Smooth muscle cell (in vitro differentiated cells): ENCODE data around the gene MUC15. TPM values are rescaled to one million over a fixed set of nuclear protein-coding genes. Genes with fewer than 3 reads are reported as not detected.
"Not testable (repeated sequence)": the region's sequence is repeated elsewhere in the genome, so short reads cannot be mapped to it uniquely, and the experiment has no call there.

ENCODE experiments used
- DNase-seq: peaks from one replicate; lab custom pipeline; 2025; ENCODE audit not compliant: unreplicated experiment; lab: John Stamatoyannopoulos, UW
- H2AFZ ChIP-seq: fragments of 200-600 bp; sonication (generic); 2 replicates; pipeline ENCODE4 v1.6.0; 2016; ENCODE audit warnings: antibody characterized with exemption, low read depth, mild to moderate bottlenecking
- H3F3A ChIP-seq: fragments of 200-600 bp; sonication (generic); 2 replicates; pipeline ENCODE4 v1.6.0; 2017; ENCODE audit warnings: antibody characterized with exemption, low read depth
- H3K27ac ChIP-seq: fragments of 200-600 bp; sonication (generic); 2 replicates; pipeline ENCODE4 v1.5.1; 2016; ENCODE audit warnings: low read depth, mild to moderate bottlenecking
- H3K27me3 ChIP-seq: fragments of 200-600 bp; sonication (generic); 2 replicates; pipeline ENCODE4 v1.6.1; 2016; ENCODE audit warnings: low read depth, mild to moderate bottlenecking
- H3K36me3 ChIP-seq: fragments of 200-600 bp; sonication (generic); 2 replicates; pipeline ENCODE4 v1.5.1; 2016; ENCODE audit warnings: low read depth
- H3K4me1 ChIP-seq: fragments of 200-600 bp; sonication (generic); 2 replicates; pipeline ENCODE4 v1.5.1; 2016; ENCODE audit warnings: low read depth
- H3K4me2 ChIP-seq: fragments of 200-600 bp; sonication (generic); 2 replicates; pipeline ENCODE4 v1.6.0; 2016; ENCODE audit warnings: mild to moderate bottlenecking
- H3K4me3 ChIP-seq: fragments of 200-600 bp; sonication (generic); 2 replicates; pipeline ENCODE4 v1.5.1; 2016; ENCODE audit warnings: mild to moderate bottlenecking
- H3K79me2 ChIP-seq: fragments of 200-600 bp; sonication (generic); 2 replicates; pipeline ENCODE4 v1.6.0; 2016; ENCODE audit warnings: low read depth, mild to moderate bottlenecking
- H3K9ac ChIP-seq: fragments of 200-600 bp; sonication (generic); 2 replicates; pipeline ENCODE4 v1.6.0; 2016; ENCODE audit warnings: low read depth
- H3K9me3 ChIP-seq: fragments of 200-600 bp; sonication (generic); replicated peaks from 2 replicates; pipeline ENCODE4 v1.5.1; 2016; ENCODE audit warnings: low read depth
- H4K20me1 ChIP-seq: fragments of 200-600 bp; sonication (generic); 2 replicates; pipeline ENCODE4 v1.6.0; 2016; ENCODE audit warnings: low read depth
- CTCF ChIP-seq: fragments of 200-600 bp; sonication (generic); IDR thresholded peaks from 2 replicates; pipeline ENCODE4 v1.5.1; 2017; ENCODE audit warnings: borderline replicate concordance, mild to moderate bottlenecking, antibody characterized with exemption; ENCODE audit not compliant: insufficient read depth, poor library complexity, severe bottlenecking
- whole genome bisulfite sequencing: methylation state at CpG from one replicate; pipeline ENCODE4 v1.1.7; 2016; ENCODE audit warnings: low lambda C conversion rate; 5-methylcytosine and 5-hydroxymethylcytosine counted together
- polyA plus RNA-seq: library from polyadenylated mRNA; unstranded; fragments of >200 nt; fragmentation: Nextera tagmentation; extraction: Ambion mirVana; gene quantifications from 2 replicates; pipeline ENCODE4 v1.2.1, GENCODE V29; 2016
- total RNA-seq: library from RNA; depleted of rRNA; stranded (reverse); fragments of >200 nt; gene quantifications from 2 replicates; pipeline ENCODE4 v1.2.3, GENCODE V29; 2014

The MUC15 gene
- total and polyA plus RNA-seq, 2 experiments from 2014 or later, result 0.26 to 3.2 TPM

GRCh38 chr11:26597899-26598298 is 25.8 kb upstream of the MUC15 start:
- Histone ChIP-seq H3K9me3 (no peaks in the 10 kb centered on the region), H3K4me1 (no peaks in the 10 kb centered on the region), H3F3A (no peaks in the 10 kb centered on the region), H3K27ac (no peak overlapping the region), H3K9ac (no peak overlapping the region), H3K36me3 (no peaks in the 10 kb centered on the region), H2AFZ (no peak overlapping the region), H3K79me2 (no peaks in the 10 kb centered on the region), H3K27me3 (no peaks in the 10 kb centered on the region), H3K4me2 (no peak overlapping the region), H3K4me3 (no peak overlapping the region), H4K20me1 (no peaks in the 10 kb centered on the region)
- no peak for DNase-seq
- no peak for TF ChIP-seq CTCF
- WGBS, result 93% methylated on average over 2 of the region's 2 CpGs

- not testable (repeated sequence) for H3K9ac ChIP-seq, DNase-seq
- WGBS, result 94% methylated on average over 20 of the region's 20 CpGs
Observed at GRCh38 chr11:26597049-26597689, 25.1 kb upstream of the MUC15 start.

DNA sequence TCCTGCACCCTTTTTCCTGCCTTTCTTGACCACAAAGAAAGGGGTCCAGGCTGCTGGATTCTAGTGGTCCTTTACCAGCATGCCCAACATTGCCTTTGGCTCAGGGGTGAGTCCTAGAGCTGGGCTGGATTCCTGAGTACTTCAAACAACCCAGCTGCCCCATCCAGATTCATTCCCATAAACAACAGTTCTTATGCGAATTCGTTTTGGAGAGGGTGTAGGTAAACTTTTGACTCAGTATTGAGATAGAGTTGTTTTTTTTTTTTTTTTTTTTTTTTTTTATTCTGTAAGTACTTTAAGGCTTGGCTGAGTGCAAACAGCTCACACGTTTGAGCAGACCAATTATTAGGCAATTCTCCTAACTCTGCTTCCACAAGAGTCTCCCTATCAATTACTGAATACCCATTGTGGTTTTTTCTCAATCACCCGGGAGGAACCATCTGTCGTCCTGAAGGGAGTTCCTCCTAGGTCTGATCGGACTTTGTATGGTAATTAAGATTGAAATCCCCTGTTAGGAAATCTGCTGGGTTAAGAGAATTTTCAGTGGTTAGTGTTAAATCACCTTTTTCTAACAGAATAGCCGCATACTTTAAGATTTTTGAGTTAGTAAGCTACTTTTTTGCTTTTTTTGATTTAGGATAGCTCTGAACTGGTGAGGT is 23.3 kb upstream of the MUC15 start:
- H3K4me2 ChIP-seq, H3K27me3 ChIP-seq, H2AFZ ChIP-seq, H3K79me2 ChIP-seq, H3K27ac ChIP-seq, H3K4me1 ChIP-seq, H3K9me3 ChIP-seq, H3K4me3 ChIP-seq, DNase-seq, H3K9ac ChIP-seq, H4K20me1 ChIP-seq, H3K36me3 ChIP-seq, H3F3A ChIP-seq: not testable (repeated sequence)
- WGBS, result 74% methylated on average over 7 of the region's 7 CpGs

More at GRCh38 chr11:26597049-26597689, 25.1 kb upstream of the MUC15 start:
- H3K4me3 ChIP-seq, H3K27ac ChIP-seq, H3K4me1 ChIP-seq, H3K79me2 ChIP-seq, H3K9me3 ChIP-seq, H3K4me2 ChIP-seq, H4K20me1 ChIP-seq, H2AFZ ChIP-seq, H3F3A ChIP-seq, H3K27me3 ChIP-seq, H3K36me3 ChIP-seq: not testable (repeated sequence)

GRCh38 chr11:26593691-26594090 is 21.6 kb upstream of the MUC15 start:
- Histone ChIP-seq H3K27ac (no peak overlapping the region), H3K36me3 (no peaks in the 10 kb centered on the region), H3K4me3 (no peak overlapping the region), H2AFZ (no peak overlapping the region), H4K20me1 (no peaks in the 10 kb centered on the region), H3K4me2 (no peak overlapping the region), H3K9me3 (no peaks in the 10 kb centered on the region), H3K9ac (no peak overlapping the region), H3K79me2 (no peaks in the 10 kb centered on the region), H3F3A (no peaks in the 10 kb centered on the region), H3K27me3 (no peaks in the 10 kb centered on the region), H3K4me1 (no peaks in the 10 kb centered on the region)
- WGBS, result 81% methylated on average over 11 of the region's 11 CpGs
- TF ChIP-seq CTCF, result no peak
- no peak for DNase-seq
